GM23338 (cell line): ENCODE results near the gene ADGRB3. TPM values are rescaled to one million over a fixed set of nuclear protein-coding genes. Genes with fewer than 3 reads are reported as not detected.

Experiments used
- ATAC-seq: fragments of 200-7000 bp; cut with Tn5 transposase; 3 replicates; pipeline ENCODE4 v1.9.1; 2020
- DNase-seq: peaks from one replicate; pipeline ENCODE4 v3.0.0-alpha.2; 2015; ENCODE audit warnings: low spot score
- H2AFZ ChIP-seq: fragments of 200-600 bp; sonication (generic); 2 replicates; pipeline ENCODE4 v1.8.0; 2016; ENCODE audit warnings: antibody characterized with exemption, mild to moderate bottlenecking, moderate library complexity
- H3F3A ChIP-seq: fragments of 200-600 bp; sonication (generic); replicated peaks from 2 replicates; pipeline ENCODE4 v1.8.0; 2017; ENCODE audit warnings: antibody characterized with exemption, mixed run types, low read depth
- H3K27ac ChIP-seq: fragments of 200-600 bp; sonication (generic); 2 replicates; pipeline ENCODE4 v1.6.1; 2016; ENCODE audit warnings: low read depth
- H3K27me3 ChIP-seq: fragments of 200-600 bp; sonication (generic); 2 replicates; pipeline ENCODE4 v1.8.0; 2016; ENCODE audit warnings: mild to moderate bottlenecking, mixed run types, moderate library complexity; ENCODE audit not compliant: insufficient read depth
- H3K36me3 ChIP-seq: fragments of 200-600 bp; sonication (generic); 2 replicates; pipeline ENCODE4 v1.8.0; 2016; ENCODE audit warnings: mild to moderate bottlenecking; ENCODE audit not compliant: insufficient read depth
- H3K4me1 ChIP-seq: fragments of 200-600 bp; sonication (generic); 2 replicates; pipeline ENCODE4 v1.8.0; 2016; ENCODE audit warnings: mild to moderate bottlenecking, moderate library complexity; ENCODE audit not compliant: insufficient read depth
- H3K4me2 ChIP-seq: fragments of 200-600 bp; sonication (generic); 2 replicates; pipeline ENCODE4 v1.7.1; 2017; ENCODE audit warnings: mixed run types
- H3K4me3 ChIP-seq: fragments of 200-600 bp; sonication (generic); 2 replicates; pipeline ENCODE4 v1.6.1; 2016; ENCODE audit warnings: mixed run types
- H3K79me2 ChIP-seq: fragments of 200-600 bp; sonication (generic); replicated peaks from 2 replicates; pipeline ENCODE4 v1.8.0; 2017; ENCODE audit warnings: mild to moderate bottlenecking; ENCODE audit not compliant: insufficient read depth
- H3K9me2 ChIP-seq: fragments of 200-600 bp; sonication (generic); 2 replicates; pipeline ENCODE4 v1.8.0; 2017; ENCODE audit not compliant: insufficient read depth
- H4K20me1 ChIP-seq: fragments of 200-600 bp; sonication (generic); replicated peaks from 2 replicates; pipeline ENCODE4 v1.8.0; 2017; ENCODE audit warnings: mild to moderate bottlenecking; ENCODE audit not compliant: insufficient read depth
- H3K27ac Mint-ChIP-seq: 2 replicates; pipeline ENCODE4 v1.8.0; 2020; ENCODE audit warnings: inconsistent platforms, mild to moderate bottlenecking, moderate library complexity, mixed read lengths
- H3K27me3 Mint-ChIP-seq: 3 replicates; pipeline ENCODE4 v1.8.0; 2022; ENCODE audit warnings: low read depth, mild to moderate bottlenecking, moderate library complexity, mixed read lengths, inconsistent platforms; ENCODE audit not compliant: insufficient read depth, poor library complexity
- H3K36me3 Mint-ChIP-seq: 3 replicates; pipeline ENCODE4 v1.8.0; 2021; ENCODE audit warnings: low read depth, mild to moderate bottlenecking, inconsistent platforms, moderate library complexity, mixed read lengths
- H3K4me1 Mint-ChIP-seq: 3 replicates; pipeline ENCODE4 v1.8.0; 2020; ENCODE audit warnings: mild to moderate bottlenecking, inconsistent platforms, mixed read lengths
- H3K4me3 Mint-ChIP-seq: 3 replicates; pipeline ENCODE4 v1.8.0; 2021; ENCODE audit warnings: moderate library complexity, mild to moderate bottlenecking, inconsistent platforms, mixed read lengths
- H3K9me3 Mint-ChIP-seq: 3 replicates; pipeline ENCODE4 v1.8.0; 2020; ENCODE audit warnings: moderate library complexity, mild to moderate bottlenecking, inconsistent platforms, mixed read lengths
- CREB1 ChIP-seq: fragments of 250-450 bp; sonication (Bioruptor Pico); IDR thresholded peaks from 2 replicates; pipeline ENCODE4 v1.5.0; 2020; ENCODE audit warnings: low read depth, mild to moderate bottlenecking, moderate library complexity
- CTCF ChIP-seq, 2 experiments: fragments of 200-600 bp in 1 of 2; sonication (generic) in 1 of 2; conservative IDR thresholded peaks; 2 replicates each; pipeline versions ENCODE4 v1.5.1 to v1.6.1; 2016 to 2017; ENCODE audit warnings: antibody characterized with exemption in 2 of 2, low read depth in 2 of 2, mild to moderate bottlenecking in 2 of 2, moderate library complexity in 1 of 2
- ETS1 ChIP-seq: IDR thresholded peaks from 2 replicates; pipeline ENCODE4 v1.6.1; 2016; ENCODE audit warnings: antibody characterized with exemption
- NANOG ChIP-seq: IDR thresholded peaks from 2 replicates; pipeline ENCODE4 v1.6.1; 2016; ENCODE audit warnings: antibody characterized with exemption, borderline replicate concordance
- POLR2AphosphoS5 ChIP-seq: IDR thresholded peaks from 2 replicates; pipeline ENCODE4 v1.6.1; 2016; ENCODE audit warnings: antibody characterized with exemption, low read depth
- STAT1 ChIP-seq: IDR thresholded peaks from one replicate; pipeline ENCODE4 v1.6.1; 2016; ENCODE audit warnings: antibody characterized with exemption; ENCODE audit not compliant: unreplicated experiment
- ZNF114 ChIP-seq: fragments of 250-450 bp; sonication (Bioruptor Pico); IDR thresholded peaks from 2 replicates; pipeline ENCODE4 v1.5.0; 2020; ENCODE audit warnings: mild to moderate bottlenecking, moderate library complexity
- ZNF462 ChIP-seq: fragments of 250-450 bp; sonication (Bioruptor Pico); IDR thresholded peaks from 2 replicates; pipeline ENCODE4 v1.5.0; 2020; ENCODE audit warnings: mild to moderate bottlenecking, moderate library complexity
- polyA plus RNA-seq: library from polyadenylated mRNA; unstranded; fragments of >200 nt; fragmentation: Nextera tagmentation; extraction: Ambion mirVana; gene quantifications from 2 replicates; pipeline ENCODE4 v1.2.1, GENCODE V29; 2016
- total RNA-seq: library from RNA; depleted of rRNA; stranded (reverse); fragments of >200 nt; shearing (Covaris generic); gene quantifications from 2 replicates; pipeline ENCODE4 v1.2.3, GENCODE V29; 2014

Gene ADGRB3
- total and polyA plus RNA-seq, 2 experiments from 2014 or later = 0.92 to 4.0 TPM

GRCh38 chr6:68632734-68633133, 2.3 kb upstream of the ADGRB3 start:
- peaks cover 29% of the 10 kb centered on the region for H3K4me1 ChIP-seq
- no peak overlapping the region for H3K27ac ChIP-seq
- peaks cover 43% of the 10 kb centered on the region for H3K27me3 ChIP-seq
- no peak overlapping the region for H3K4me2 ChIP-seq
- TF ChIP-seq CTCF (conservative IDR thresholded peaks at IDR 0.05; ENCODE audit: low read depth in 2 of 2) (no peak), NANOG (no peak), POLR2AphosphoS5 (no peak), STAT1 (no peak), ETS1 (no peak), ZNF114 (no peak), ZNF462 (CRISPR knock-in tag) (no peak), CREB1 (CRISPR knock-in tag) (no peak)
- no peaks in the 10 kb centered on the region for H3K9me2 ChIP-seq
- H3K36me3 ChIP-seq = no peaks in the 10 kb centered on the region
- ATAC-seq (no peak), DNase-seq (no peak)
- no peaks in the 10 kb centered on the region for H4K20me1 ChIP-seq
- H3K36me3 Mint-ChIP-seq = no peaks in the 10 kb centered on the region
- H2AFZ ChIP-seq = no peak overlapping the region
- H3K79me2 ChIP-seq = no peaks in the 10 kb centered on the region
- 0 out of 2 replicates have a peak, but pooled peaks cover 6% of the 10 kb centered on the region for H3F3A ChIP-seq
- no peak overlapping the region for H3K4me3 Mint-ChIP-seq
- H3K9me3 Mint-ChIP-seq = no peaks in the 10 kb centered on the region
- H3K27me3 Mint-ChIP-seq = peaks cover 24% of the 10 kb centered on the region
- no peak overlapping the region for H3K4me3 ChIP-seq
- H3K4me1 Mint-ChIP-seq = peaks cover 26% of the 10 kb centered on the region
- no peak overlapping the region for H3K27ac Mint-ChIP-seq
